ENCODE measurements around the gene AP3S2. TPM values are rescaled to one million over a fixed set of nuclear protein-coding genes. Genes with fewer than 3 reads are reported as not detected.

Gene AP3S2
- total and polyA plus RNA-seq, 2 of the 8 experiments (the other 6 are each of a cell fraction or from before 2014, with no cell fraction given) = 19.2 to 45.4 TPM

DNA sequence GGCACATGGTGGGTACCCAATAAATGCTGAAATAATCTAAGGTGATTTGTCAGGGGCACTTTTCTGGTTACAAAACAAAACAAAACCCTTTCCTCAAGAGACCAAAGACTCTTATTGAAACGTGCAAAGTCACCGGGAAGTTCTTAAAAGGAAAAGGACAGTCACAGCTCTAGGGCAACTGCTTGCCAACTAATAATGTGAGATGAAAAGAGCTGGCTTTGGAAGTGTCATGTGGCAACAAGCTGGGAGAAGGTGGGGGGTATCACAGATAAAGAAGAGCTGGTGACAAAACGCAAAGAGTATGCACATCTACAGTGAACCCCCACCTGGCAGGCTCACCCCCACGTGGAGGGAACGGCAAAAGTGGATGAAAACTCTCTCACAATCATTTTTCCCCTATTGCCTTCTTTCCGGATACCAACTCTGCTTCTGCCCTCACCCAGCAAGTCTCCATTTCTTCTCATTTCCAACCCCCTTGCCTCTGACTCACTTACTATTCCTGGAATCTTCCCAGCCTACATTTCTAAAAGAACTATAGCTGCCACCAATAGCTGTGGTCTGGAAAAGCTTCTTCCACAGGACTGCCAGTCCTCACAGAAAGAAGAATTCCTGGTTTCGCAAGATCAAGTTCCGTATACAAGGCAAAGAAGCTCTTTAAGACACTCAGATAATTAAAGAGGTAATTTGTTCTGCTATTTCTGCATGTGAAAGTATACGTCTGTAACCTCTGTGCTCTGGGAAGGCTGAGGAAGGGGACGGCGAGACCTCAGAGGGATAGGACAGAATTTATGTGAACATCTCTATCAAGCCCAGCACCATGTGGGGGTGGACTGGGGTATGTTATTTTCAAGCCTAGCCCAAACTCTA lies 57.3 kb downstream of the AP3S2 start:
- no peaks in the 10 kb centered on the region for H3K23me2 ChIP-seq (ENCODE audit: low read depth, low read length)
- H3K27ac ChIP-seq (ENCODE audit: low read depth, low read length) = no peak overlapping the region
- no peaks in the 10 kb centered on the region for H3K79me2 ChIP-seq (ENCODE audit: control insufficient read depth in 1 of 2, insufficient read depth in 2 of 2, low read length in 2 of 2)
- H2BK12ac ChIP-seq (ENCODE audit: low read depth, low read length) = no peak overlapping the region
- no peaks in the 10 kb centered on the region for H3K79me1 ChIP-seq (ENCODE audit: low read depth, low read length)
- no peak overlapping the region for H3K9ac ChIP-seq (replicated peaks in 1 of 4; ENCODE audit: extremely low read depth in 1 of 4, low read depth in 3 of 4, low read length in 3 of 4)
- no peak overlapping the region for H2BK120ac ChIP-seq (replicated peaks; ENCODE audit: low read depth, low read length)
- no peak overlapping the region for H2BK20ac ChIP-seq (ENCODE audit: low read length)
- H3K4me2 ChIP-seq (ENCODE audit: insufficient read depth in 1 of 2, low read depth in 2 of 2, low read length in 2 of 2) = no peak overlapping the region
- H3K4me1 ChIP-seq (replicated peaks in 1 of 4; ENCODE audit: control insufficient read depth in 3 of 4, insufficient read depth in 4 of 4, low read length in 3 of 4) = no peaks in the 10 kb centered on the region
- no peak overlapping the region for H4K8ac ChIP-seq (ENCODE audit: extremely low read depth, insufficient read depth, low read length)
- H3K36me3 ChIP-seq (ENCODE audit: control insufficient read depth in 2 of 4, insufficient read depth in 4 of 4, low read length in 3 of 4) = peaks cover 2 to 38% (median 17%) of the 10 kb centered on the region in 4 experiments; a peak in 7 of 8 replicates
- no peak for FAIRE-seq
- H2AK5ac ChIP-seq (ENCODE audit: low read depth, low read length) = no peak overlapping the region
- H3K27me3 ChIP-seq (replicated peaks in 1 of 4; ENCODE audit: control insufficient read depth in 3 of 4, extremely low read depth in 1 of 4, insufficient read depth in 3 of 4, low read length in 3 of 4) = no peaks in the 10 kb centered on the region
- no peak overlapping the region for H3K56ac ChIP-seq (replicated peaks; ENCODE audit: insufficient read length, low read depth, low read length)
- no peak overlapping the region for H3K14ac ChIP-seq (ENCODE audit: insufficient read length)
- no peak overlapping the region for H4K5ac ChIP-seq (ENCODE audit: insufficient read length, low read depth, low read length)
- no peaks in the 10 kb centered on the region for H3K9me3 ChIP-seq (ENCODE audit: insufficient read depth in 2 of 2, low read depth in 1 of 2, low read length in 1 of 2)
- H2BK5ac ChIP-seq (ENCODE audit: low read depth, low read length) = no peak overlapping the region
- no peak overlapping the region for H4K91ac ChIP-seq (replicated peaks; ENCODE audit: insufficient read length, low read length)
- no peak overlapping the region for H2BK15ac ChIP-seq (ENCODE audit: low read length)
- H3K4ac ChIP-seq (replicated peaks; ENCODE audit: insufficient read length, low read depth, low read length) = no peak overlapping the region
- H2AFZ ChIP-seq (ENCODE audit: low read length) = no peak overlapping the region
- ChIA-PET CTCF (ENCODE audit: partially characterized antibody) (interaction anchor here (0.9 to 1.6 kb wide), 6 partner anchors 8 to 253 kb away, joined by 3 to 4 read pairs (median 3); no protein-coding TSS in a partner anchor), POLR2A (ENCODE audit: partially characterized antibody) (interaction anchor here (0.6 to 2.1 kb wide), 2 partner anchors 8 to 698 kb away, joined by 3 to 5 read pairs; no protein-coding TSS in a partner anchor)
- TF ChIP-seq CTBP2 (IDR thresholded peaks at IDR 0.05; ENCODE audit: borderline replicate concordance, insufficient read depth, insufficient read length, low read length) (no peak), BRCA1 (IDR thresholded peaks at IDR 0.05; ENCODE audit: low read depth, low read length) (no peak), BACH1 (IDR thresholded peaks at IDR 0.05; ENCODE audit: low read length) (no peak), SIN3A (conservative IDR thresholded peaks at IDR 0.05 in 1 of 2, IDR thresholded peaks at IDR 0.05 in 1 of 2; ENCODE audit: low read depth in 1 of 2, low read length in 2 of 2) (no peak), JUN (IDR thresholded peaks at IDR 0.05; ENCODE audit: low read depth, low read length) (no peak), NRF1 (IDR thresholded peaks at IDR 0.05; ENCODE audit: low read depth, low read length) (no peak)
- TF ChIP-seq, protein P1, sequence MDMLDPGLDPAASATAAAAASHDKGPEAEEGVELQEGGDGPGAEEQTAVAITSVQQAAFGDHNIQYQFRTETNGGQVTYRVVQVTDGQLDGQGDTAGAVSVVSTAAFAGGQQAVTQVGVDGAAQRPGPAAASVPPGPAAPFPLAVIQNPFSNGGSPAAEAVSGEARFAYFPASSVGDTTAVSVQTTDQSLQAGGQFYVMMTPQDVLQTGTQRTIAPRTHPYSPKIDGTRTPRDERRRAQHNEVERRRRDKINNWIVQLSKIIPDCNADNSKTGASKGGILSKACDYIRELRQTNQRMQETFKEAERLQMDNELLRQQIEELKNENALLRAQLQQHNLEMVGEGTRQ (IDR thresholded peaks at IDR 0.05; ENCODE audit: low read length) = no peak
- no peak overlapping the region for H3K4me3 ChIP-seq (ENCODE audit: extremely low read depth in 1 of 4, insufficient read depth in 2 of 4, low read depth in 3 of 4, low read length in 4 of 4)
- no peak overlapping the region for H3K18ac ChIP-seq (ENCODE audit: extremely low read depth, low read length)
- H4K20me1 ChIP-seq (replicated peaks in 1 of 2; ENCODE audit: control insufficient read depth in 1 of 2, insufficient read depth in 2 of 2, low read length in 2 of 2) = peaks cover 2 to 5% of the 10 kb centered on the region in 2 experiments
- 77% methylated on average over 11 of the region's 11 CpGs; no CpG with 5 or more reads in 1 of the 2 experiments for WGBS, 2 experiments (ENCODE audit: extremely low coverage in 1 of 2, insufficient coverage in 1 of 2, insufficient read length in 1 of 2, insufficient replicate concordance in 2 of 2, low coverage in 1 of 2, low lambda C conversion rate in 2 of 2, missing lambda C conversion rate in 1 of 2)
- no peak for DNase-seq (ENCODE audit: low read depth in 1 of 2, low spot score in 2 of 2)
- no peak overlapping the region for H3K23ac ChIP-seq (ENCODE audit: insufficient read length)
